ENCODE data around the gene BDH2.

Gene BDH2

GRCh38 chr4:103098341-103098740, 1.3 kb downstream of the BDH2 start:
- H3K27ac Mint-ChIP-seq: no peak overlapping the region
- H3K27me3 Mint-ChIP-seq: no peaks in the 10 kb centered on the region
- H3K4me3 Mint-ChIP-seq: peak overlapping the region; percentile 95
- peaks cover 34% of the 10 kb centered on the region for H3K4me1 Mint-ChIP-seq (ENCODE audit: low read depth)
- no peaks in the 10 kb centered on the region for H3K9me3 Mint-ChIP-seq (ENCODE audit: low read depth)
- peaks cover 3% of the 10 kb centered on the region for H3K36me3 Mint-ChIP-seq

GRCh38 chr4:103097112-103097511, 2.5 kb downstream of the BDH2 start:
- H3K27me3 Mint-ChIP-seq: no peaks in the 10 kb centered on the region
- H3K36me3 Mint-ChIP-seq: peaks cover 3% of the 10 kb centered on the region
- no peak overlapping the region for H3K27ac Mint-ChIP-seq
- H3K4me3 Mint-ChIP-seq: no peak overlapping the region
- peaks cover 38% of the 10 kb centered on the region for H3K4me1 Mint-ChIP-seq (ENCODE audit: low read depth)
- H3K9me3 Mint-ChIP-seq (ENCODE audit: low read depth): no peaks in the 10 kb centered on the region

- H3K36me3 Mint-ChIP-seq: peaks cover 10% of the 10 kb centered on the region
- H3K27ac Mint-ChIP-seq: no peak overlapping the region
- H3K27me3 Mint-ChIP-seq: no peaks in the 10 kb centered on the region
- no peaks in the 10 kb centered on the region for H3K9me3 Mint-ChIP-seq (ENCODE audit: low read depth)
- peaks cover 43% of the 10 kb centered on the region for H3K4me1 Mint-ChIP-seq (ENCODE audit: low read depth)
- H3K4me3 Mint-ChIP-seq: no peak overlapping the region
Measured at GRCh38 chr4:103095080-103095479, 4.6 kb downstream of the BDH2 start.

- H3K36me3 Mint-ChIP-seq: peaks cover 14% of the 10 kb centered on the region
- no peak overlapping the region for H3K27ac Mint-ChIP-seq
- peaks cover 19% of the 10 kb centered on the region for H3K4me1 Mint-ChIP-seq (ENCODE audit: low read depth)
- H3K4me3 Mint-ChIP-seq: no peak overlapping the region
- no peaks in the 10 kb centered on the region for H3K27me3 Mint-ChIP-seq
- no peaks in the 10 kb centered on the region for H3K9me3 Mint-ChIP-seq (ENCODE audit: low read depth)
Measured at GRCh38 chr4:103092245-103092644, 7.4 kb downstream of the BDH2 start.

GRCh38 chr4:103091601-103092223, 7.9 kb downstream of the BDH2 start:
- Mint-ChIP-seq H3K4me1 (ENCODE audit: low read depth) (peaks cover 14% of the 10 kb centered on the region), H3K27me3 (no peaks in the 10 kb centered on the region), H3K27ac (no peak overlapping the region), H3K9me3 (ENCODE audit: low read depth) (no peaks in the 10 kb centered on the region), H3K4me3 (no peak overlapping the region), H3K36me3 (peaks cover 19% of the 10 kb centered on the region)

- H3K36me3 Mint-ChIP-seq: peaks cover 24% of the 10 kb centered on the region
Measured at GRCh38 chr4:103089481-103089880, 10.2 kb downstream of the BDH2 start.

GRCh38 chr4:103086551-103086950, 13.1 kb downstream of the BDH2 start:
- Mint-ChIP-seq H3K4me1 (ENCODE audit: low read depth) (peaks cover 1% of the 10 kb centered on the region), H3K9me3 (ENCODE audit: low read depth) (no peaks in the 10 kb centered on the region), H3K27ac (no peak overlapping the region), H3K36me3 (peaks cover 21% of the 10 kb centered on the region), H3K4me3 (no peak overlapping the region), H3K27me3 (no peaks in the 10 kb centered on the region)

More at GRCh38 chr4:103089481-103089880, 10.2 kb downstream of the BDH2 start:
- H3K9me3 Mint-ChIP-seq (ENCODE audit: low read depth): no peaks in the 10 kb centered on the region
- no peaks in the 10 kb centered on the region for H3K27me3 Mint-ChIP-seq
- peaks cover 10% of the 10 kb centered on the region for H3K4me1 Mint-ChIP-seq (ENCODE audit: low read depth)
- no peak overlapping the region for H3K4me3 Mint-ChIP-seq
- H3K27ac Mint-ChIP-seq: no peak overlapping the region

GRCh38 chr4:103085555-103086196, 14.0 kb downstream of the BDH2 start:
- Mint-ChIP-seq H3K4me1 (ENCODE audit: low read depth) (peaks cover 2% of the 10 kb centered on the region), H3K27ac (no peak overlapping the region), H3K36me3 (peaks cover 18% of the 10 kb centered on the region), H3K27me3 (no peaks in the 10 kb centered on the region), H3K9me3 (ENCODE audit: low read depth) (no peaks in the 10 kb centered on the region), H3K4me3 (no peak overlapping the region)

GRCh38 chr4:103079621-103080020, 20.0 kb downstream of the BDH2 start:
- H3K27me3 Mint-ChIP-seq: no peaks in the 10 kb centered on the region
- H3K27ac Mint-ChIP-seq: peak overlapping the region; percentile 22
- H3K4me3 Mint-ChIP-seq: no peak overlapping the region
- H3K9me3 Mint-ChIP-seq (ENCODE audit: low read depth): no peaks in the 10 kb centered on the region
- H3K36me3 Mint-ChIP-seq: peaks cover 19% of the 10 kb centered on the region
- H3K4me1 Mint-ChIP-seq (ENCODE audit: low read depth): peaks cover 29% of the 10 kb centered on the region

GRCh38 chr4:103076747-103077347, 22.8 kb downstream of the BDH2 start, which contains the start of gene SLC9B2:
Gene SLC9B2, minus strand, starts transcription at chr4:103076761. Its CDS starts 9,211 bp downstream, at chr4:103067550.
- H3K36me3 Mint-ChIP-seq: peaks cover 27% of the 10 kb centered on the region
- no peaks in the 10 kb centered on the region for H3K27me3 Mint-ChIP-seq
- H3K27ac Mint-ChIP-seq: peak within 1 kb of the TSS; percentile 100
- H3K4me3 Mint-ChIP-seq: peak within 1 kb of the TSS; percentile 99
- peaks cover 48% of the 10 kb centered on the region for H3K4me1 Mint-ChIP-seq (ENCODE audit: low read depth)
- no peaks in the 10 kb centered on the region for H3K9me3 Mint-ChIP-seq (ENCODE audit: low read depth)

GRCh38 chr4:103075894-103076746, 23.5 kb downstream of the BDH2 start:
- Mint-ChIP-seq H3K36me3 (peaks cover 27% of the 10 kb centered on the region), H3K4me3 (peak overlapping the region; percentile 99)

GRCh38 chr4:103075435-103075893, 24.2 kb downstream of the BDH2 start:
- Mint-ChIP-seq H3K4me1 (ENCODE audit: low read depth) (peaks cover 51% of the 10 kb centered on the region), H3K27ac (peak overlapping the region; percentile 100), H3K9me3 (ENCODE audit: low read depth) (no peaks in the 10 kb centered on the region), H3K36me3 (peaks cover 24% of the 10 kb centered on the region), H3K27me3 (no peaks in the 10 kb centered on the region), H3K4me3 (peak overlapping the region; percentile 99)

More at GRCh38 chr4:103075894-103076746, 23.5 kb downstream of the BDH2 start:
- H3K27ac Mint-ChIP-seq: peak overlapping the region; percentile 100
- no peaks in the 10 kb centered on the region for H3K9me3 Mint-ChIP-seq (ENCODE audit: low read depth)
- H3K4me1 Mint-ChIP-seq (ENCODE audit: low read depth): peaks cover 49% of the 10 kb centered on the region
- H3K27me3 Mint-ChIP-seq: no peaks in the 10 kb centered on the region

GRCh38 chr4:103074744-103075434, 24.7 kb downstream of the BDH2 start:
- peak overlapping the region; percentile 100 for H3K27ac Mint-ChIP-seq
- H3K9me3 Mint-ChIP-seq (ENCODE audit: low read depth): no peaks in the 10 kb centered on the region
- peak overlapping the region; percentile 99 for H3K4me3 Mint-ChIP-seq
- H3K27me3 Mint-ChIP-seq: no peaks in the 10 kb centered on the region
- peaks cover 51% of the 10 kb centered on the region for H3K4me1 Mint-ChIP-seq (ENCODE audit: low read depth)
- peaks cover 22% of the 10 kb centered on the region for H3K36me3 Mint-ChIP-seq

- Mint-ChIP-seq H3K27me3 (no peaks in the 10 kb centered on the region), H3K36me3 (peaks cover 18% of the 10 kb centered on the region), H3K9me3 (ENCODE audit: low read depth) (no peaks in the 10 kb centered on the region), H3K27ac (no peak overlapping the region), H3K4me1 (ENCODE audit: low read depth) (peaks cover 52% of the 10 kb centered on the region), H3K4me3 (peak overlapping the region; percentile 99)
Measured at GRCh38 chr4:103073792-103074438, 25.7 kb downstream of the BDH2 start.
